Smooth muscle cell (in vitro differentiated cells): Measurements from ENCODE around the gene OR8A1. TPM values are rescaled to one million over a fixed set of nuclear protein-coding genes. Genes with fewer than 3 reads are reported as not detected.

Source experiments
- DNase-seq: peaks from one replicate; lab custom pipeline; 2025; ENCODE audit not compliant: unreplicated experiment; lab: John Stamatoyannopoulos, UW
- H2AFZ ChIP-seq: fragments of 200-600 bp; sonication (generic); 2 replicates; pipeline ENCODE4 v1.6.0; 2016; ENCODE audit warnings: antibody characterized with exemption, low read depth, mild to moderate bottlenecking
- H3F3A ChIP-seq: fragments of 200-600 bp; sonication (generic); 2 replicates; pipeline ENCODE4 v1.6.0; 2017; ENCODE audit warnings: antibody characterized with exemption, low read depth
- H3K27ac ChIP-seq: fragments of 200-600 bp; sonication (generic); 2 replicates; pipeline ENCODE4 v1.5.1; 2016; ENCODE audit warnings: low read depth, mild to moderate bottlenecking
- H3K27me3 ChIP-seq: fragments of 200-600 bp; sonication (generic); 2 replicates; pipeline ENCODE4 v1.6.1; 2016; ENCODE audit warnings: low read depth, mild to moderate bottlenecking
- H3K36me3 ChIP-seq: fragments of 200-600 bp; sonication (generic); 2 replicates; pipeline ENCODE4 v1.5.1; 2016; ENCODE audit warnings: low read depth
- H3K4me1 ChIP-seq: fragments of 200-600 bp; sonication (generic); 2 replicates; pipeline ENCODE4 v1.5.1; 2016; ENCODE audit warnings: low read depth
- H3K4me2 ChIP-seq: fragments of 200-600 bp; sonication (generic); 2 replicates; pipeline ENCODE4 v1.6.0; 2016; ENCODE audit warnings: mild to moderate bottlenecking
- H3K4me3 ChIP-seq: fragments of 200-600 bp; sonication (generic); 2 replicates; pipeline ENCODE4 v1.5.1; 2016; ENCODE audit warnings: mild to moderate bottlenecking
- H3K79me2 ChIP-seq: fragments of 200-600 bp; sonication (generic); 2 replicates; pipeline ENCODE4 v1.6.0; 2016; ENCODE audit warnings: low read depth, mild to moderate bottlenecking
- H3K9ac ChIP-seq: fragments of 200-600 bp; sonication (generic); 2 replicates; pipeline ENCODE4 v1.6.0; 2016; ENCODE audit warnings: low read depth
- H3K9me3 ChIP-seq: fragments of 200-600 bp; sonication (generic); replicated peaks from 2 replicates; pipeline ENCODE4 v1.5.1; 2016; ENCODE audit warnings: low read depth
- H4K20me1 ChIP-seq: fragments of 200-600 bp; sonication (generic); 2 replicates; pipeline ENCODE4 v1.6.0; 2016; ENCODE audit warnings: low read depth
- CTCF ChIP-seq: fragments of 200-600 bp; sonication (generic); IDR thresholded peaks from 2 replicates; pipeline ENCODE4 v1.5.1; 2017; ENCODE audit warnings: borderline replicate concordance, mild to moderate bottlenecking, antibody characterized with exemption; ENCODE audit not compliant: insufficient read depth, poor library complexity, severe bottlenecking
- WGBS: methylation state at CpG from one replicate; pipeline ENCODE4 v1.1.7; 2016; ENCODE audit warnings: low lambda C conversion rate; 5-methylcytosine and 5-hydroxymethylcytosine counted together
- polyA plus RNA-seq: library from polyadenylated mRNA; unstranded; fragments of >200 nt; fragmentation: Nextera tagmentation; extraction: Ambion mirVana; gene quantifications from 2 replicates; pipeline ENCODE4 v1.2.1, GENCODE V29; 2016
- total RNA-seq: library from RNA; depleted of rRNA; stranded (reverse); fragments of >200 nt; gene quantifications from 2 replicates; pipeline ENCODE4 v1.2.3, GENCODE V29; 2014

Gene OR8A1
- total and polyA plus RNA-seq, 2 experiments from 2014 or later = not detected

- Histone ChIP-seq H2AFZ (no peak overlapping the region), H3K4me1 (no peaks in the 10 kb centered on the region), H3K27me3 (peaks cover 2% of the 10 kb centered on the region), H3K9ac (no peak overlapping the region), H3K36me3 (no peaks in the 10 kb centered on the region), H3K4me2 (no peak overlapping the region), H4K20me1 (no peaks in the 10 kb centered on the region), H3K79me2 (no peaks in the 10 kb centered on the region), H3K27ac (no peak overlapping the region), H3K9me3 (no peaks in the 10 kb centered on the region), H3K4me3 (no peak overlapping the region), H3F3A (no peaks in the 10 kb centered on the region)
- TF ChIP-seq CTCF = no peak
- WGBS = 87% methylated on average over 6 of the region's 6 CpGs
- no peak for DNase-seq
Measured at GRCh38 chr11:124581817-124582216, 12.0 kb downstream of the OR8A1 start.

DNA sequence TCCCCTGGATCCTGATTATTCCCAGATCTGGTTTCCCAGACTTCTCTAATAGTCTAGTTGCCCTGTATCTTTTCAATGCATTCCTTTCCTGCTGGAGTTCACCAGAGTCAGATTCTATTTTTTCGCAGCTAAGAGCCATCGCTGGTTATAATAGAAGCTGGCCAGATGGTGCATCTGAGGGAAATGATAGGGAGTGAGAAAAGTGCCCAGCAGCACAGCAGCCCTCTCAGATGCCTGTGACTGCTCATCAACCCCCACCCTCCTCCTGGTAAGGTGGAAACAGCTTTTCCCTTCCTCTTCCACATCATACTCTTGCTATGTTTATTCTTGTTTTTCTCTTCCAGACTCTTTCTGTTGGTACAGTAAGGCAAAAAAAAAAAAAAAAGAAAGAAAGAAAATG, 12.8 kb downstream of the OR8A1 start:
- WGBS = 89% methylated on average over 2 of the region's 2 CpGs
- no peak overlapping the region for H3K4me3 ChIP-seq
- H3K27me3 ChIP-seq = no peaks in the 10 kb centered on the region
- no peak overlapping the region for H3K27ac ChIP-seq
- H3K36me3 ChIP-seq = no peaks in the 10 kb centered on the region
- TF ChIP-seq CTCF = no peak
- no peaks in the 10 kb centered on the region for H3K4me1 ChIP-seq
- DNase-seq = no peak
- no peak overlapping the region for H3K4me2 ChIP-seq
- H2AFZ ChIP-seq = no peak overlapping the region
- H3K9me3 ChIP-seq = no peaks in the 10 kb centered on the region
- no peak overlapping the region for H3K9ac ChIP-seq
- no peaks in the 10 kb centered on the region for H4K20me1 ChIP-seq
- H3K79me2 ChIP-seq = no peaks in the 10 kb centered on the region
- H3F3A ChIP-seq = no peaks in the 10 kb centered on the region

DNA sequence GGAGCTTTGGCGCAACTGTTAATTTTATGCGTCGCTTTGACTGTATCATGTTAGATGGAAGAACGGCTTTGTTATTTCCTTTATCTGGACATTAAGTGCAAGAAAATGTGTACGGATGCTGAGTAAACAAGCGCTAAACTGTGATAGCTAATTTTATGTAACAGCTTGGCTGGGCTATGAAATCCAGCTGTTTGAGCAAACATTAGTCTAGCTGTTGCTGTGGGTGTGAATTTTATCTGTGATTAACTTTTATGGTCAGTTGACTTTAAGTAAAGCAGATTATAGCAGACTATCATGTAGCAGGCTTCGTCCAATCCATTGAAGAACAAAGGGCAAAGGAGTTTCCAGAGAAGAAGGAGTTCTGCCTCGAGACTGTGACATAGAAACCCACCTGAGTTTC, 14.0 kb downstream of the OR8A1 start:
- Histone ChIP-seq H3K4me3 (no peak overlapping the region), H3F3A (no peaks in the 10 kb centered on the region), H3K9me3 (no peaks in the 10 kb centered on the region), H3K27me3 (no peaks in the 10 kb centered on the region), H4K20me1 (no peaks in the 10 kb centered on the region), H3K4me1 (no peaks in the 10 kb centered on the region), H3K36me3 (no peaks in the 10 kb centered on the region), H3K9ac (no peak overlapping the region), H3K27ac (no peak overlapping the region), H3K4me2 (no peak overlapping the region), H2AFZ (no peak overlapping the region), H3K79me2 (no peaks in the 10 kb centered on the region)
- no peak for TF ChIP-seq CTCF
- DNase-seq = no peak
- WGBS = 83% methylated on average over 8 of the region's 8 CpGs

- TF ChIP-seq CTCF = no peak
- Histone ChIP-seq H3K4me2 (no peak overlapping the region), H3K79me2 (no peaks in the 10 kb centered on the region), H3K9me3 (no peaks in the 10 kb centered on the region), H3K9ac (no peak overlapping the region), H4K20me1 (no peaks in the 10 kb centered on the region), H3K36me3 (no peaks in the 10 kb centered on the region), H3K27ac (no peak overlapping the region), H2AFZ (peak overlapping the region; percentile 24), H3K4me3 (no peak overlapping the region), H3F3A (no peaks in the 10 kb centered on the region), H3K4me1 (no peaks in the 10 kb centered on the region), H3K27me3 (no peaks in the 10 kb centered on the region)
- WGBS = 77% methylated on average over 4 of the region's 4 CpGs
- no peak for DNase-seq
Measured at GRCh38 chr11:124584681-124585372, 15.0 kb downstream of the OR8A1 start.
